ENCODE data around the gene MCOLN1.

The MCOLN1 gene

DNA sequence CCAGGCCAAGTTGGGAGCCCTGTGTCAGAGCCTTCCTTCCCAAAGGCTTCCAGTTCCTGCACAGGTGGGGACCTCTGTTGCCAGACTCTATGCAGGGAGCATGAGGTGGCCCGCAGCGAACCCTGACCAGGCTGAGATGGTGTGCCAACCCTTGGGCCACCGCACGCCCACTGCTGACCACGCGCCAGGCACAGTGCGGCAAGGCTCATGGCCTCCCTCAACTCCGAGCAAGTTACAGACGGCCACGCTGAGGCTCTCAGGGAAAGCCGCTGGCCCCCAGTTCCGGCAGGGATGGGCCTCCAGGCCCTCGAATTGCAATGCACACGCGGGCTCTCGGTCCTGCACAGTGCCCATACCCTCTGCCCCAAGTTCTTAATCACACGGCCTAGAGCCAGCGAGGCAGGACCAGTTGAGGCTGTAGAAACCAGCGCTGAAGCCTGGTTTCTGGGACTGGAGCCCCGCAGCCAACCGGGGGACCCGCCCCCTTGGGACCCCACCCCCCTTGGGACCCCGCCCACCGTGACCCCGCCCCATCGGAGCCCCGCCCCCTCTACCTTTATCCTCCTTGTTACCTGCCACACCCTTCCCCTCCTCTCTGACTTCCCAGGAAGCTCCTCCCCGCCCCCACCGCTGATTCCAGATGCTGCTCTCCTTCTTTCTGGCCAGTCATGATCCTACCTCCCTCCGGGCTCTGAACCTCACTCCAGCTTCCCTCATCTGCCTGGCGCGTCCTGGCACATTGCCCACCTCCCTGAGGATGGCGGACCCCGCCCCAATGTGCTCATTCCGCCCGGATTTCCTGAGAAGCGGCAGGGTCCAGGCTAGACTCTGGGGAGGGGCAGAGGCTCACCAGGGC, 39.6 kb upstream of the MCOLN1 start:
- H3K4me3 ChIP-seq (ENCODE audit: low read length in 2 of 2), result no peak overlapping the region
- H3K9ac ChIP-seq (ENCODE audit: low read length in 2 of 2), result no peak overlapping the region
- peaks cover 14% of the 10 kb centered on the region for H3K4me1 ChIP-seq (ENCODE audit: control insufficient read depth, insufficient read depth, low read length)
- no peaks in the 10 kb centered on the region for H3K27me3 ChIP-seq (ENCODE audit: control insufficient read depth in 1 of 2, insufficient read depth in 2 of 2, low read length in 2 of 2)
- H3K27ac ChIP-seq (ENCODE audit: low read length), result no peak overlapping the region
- no peaks in the 10 kb centered on the region for H3K36me3 ChIP-seq (ENCODE audit: control insufficient read depth in 2 of 2, insufficient read depth in 2 of 2, low read length in 2 of 2)
- no peaks in the 10 kb centered on the region for H3K9me3 ChIP-seq (ENCODE audit: control insufficient read depth in 2 of 2, low read length in 2 of 2)

DNA sequence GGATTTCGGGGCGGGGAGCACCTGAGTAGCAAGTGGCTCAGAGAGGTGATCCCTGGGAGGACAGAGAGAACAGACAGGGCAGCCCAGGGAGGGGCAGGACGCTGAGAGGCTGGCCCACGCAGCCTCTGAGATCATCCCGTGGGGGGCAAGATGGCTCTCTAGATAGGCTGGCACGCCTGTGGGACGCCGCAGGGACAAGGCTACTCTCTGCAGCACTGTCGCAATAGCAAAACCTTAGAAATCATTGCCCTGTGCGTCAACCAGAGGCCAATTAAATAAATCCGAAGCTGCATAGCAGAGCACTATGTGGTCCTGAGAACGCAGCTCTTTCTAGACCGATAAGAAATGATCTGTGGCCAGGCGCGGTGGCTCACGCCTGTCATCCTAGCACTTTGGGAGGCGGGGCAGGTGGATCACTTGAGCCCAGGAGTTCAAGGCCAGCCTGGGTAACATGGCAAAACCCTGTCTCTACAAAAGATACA, 38.7 kb upstream of the MCOLN1 start:
- Histone ChIP-seq H3K27me3 (ENCODE audit: control insufficient read depth in 1 of 2, insufficient read depth in 2 of 2, low read length in 2 of 2) (no peaks in the 10 kb centered on the region), H3K9me3 (ENCODE audit: control insufficient read depth in 2 of 2, low read length in 2 of 2) (no peaks in the 10 kb centered on the region), H3K36me3 (ENCODE audit: control insufficient read depth in 2 of 2, insufficient read depth in 2 of 2, low read length in 2 of 2) (no peaks in the 10 kb centered on the region), H3K4me3 (ENCODE audit: low read length in 2 of 2) (no peak overlapping the region), H3K9ac (ENCODE audit: low read length in 2 of 2) (no peak overlapping the region), H3K4me1 (ENCODE audit: control insufficient read depth, insufficient read depth, low read length) (peaks cover 7% of the 10 kb centered on the region), H3K27ac (ENCODE audit: low read length) (no peak overlapping the region)

DNA sequence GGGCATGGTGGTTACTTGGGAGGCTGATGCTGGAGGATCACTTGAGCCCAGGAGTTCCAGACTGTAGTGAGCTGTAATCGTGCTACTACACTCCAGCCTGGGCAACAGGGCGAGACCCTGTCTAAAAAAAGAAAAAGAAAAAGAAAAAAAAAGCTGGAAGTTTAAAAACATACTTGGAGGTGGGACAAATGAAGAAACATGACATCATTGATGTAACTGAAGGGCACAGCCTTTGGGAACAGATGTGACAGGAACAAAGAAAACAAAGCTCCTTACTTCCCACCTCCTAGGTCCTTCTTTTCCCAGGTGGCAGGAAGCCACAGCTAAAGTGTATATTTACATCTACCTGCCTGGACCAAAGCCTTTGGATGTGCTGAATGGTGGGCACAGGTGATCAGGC, 35.5 kb upstream of the MCOLN1 start:
- H3K36me3 ChIP-seq (ENCODE audit: control insufficient read depth in 2 of 2, insufficient read depth in 2 of 2, low read length in 2 of 2), result no peaks in the 10 kb centered on the region
- H3K9me3 ChIP-seq (ENCODE audit: control insufficient read depth in 2 of 2, low read length in 2 of 2), result no peaks in the 10 kb centered on the region
- H3K4me1 ChIP-seq (ENCODE audit: control insufficient read depth, insufficient read depth, low read length), result peaks cover 13% of the 10 kb centered on the region
- H3K9ac ChIP-seq (ENCODE audit: low read length in 2 of 2), result no peak overlapping the region
- no peak overlapping the region for H3K27ac ChIP-seq (ENCODE audit: low read length)
- H3K27me3 ChIP-seq (ENCODE audit: control insufficient read depth in 1 of 2, insufficient read depth in 2 of 2, low read length in 2 of 2), result no peaks in the 10 kb centered on the region
- H3K4me3 ChIP-seq (ENCODE audit: low read length in 2 of 2), result no peak overlapping the region

DNA sequence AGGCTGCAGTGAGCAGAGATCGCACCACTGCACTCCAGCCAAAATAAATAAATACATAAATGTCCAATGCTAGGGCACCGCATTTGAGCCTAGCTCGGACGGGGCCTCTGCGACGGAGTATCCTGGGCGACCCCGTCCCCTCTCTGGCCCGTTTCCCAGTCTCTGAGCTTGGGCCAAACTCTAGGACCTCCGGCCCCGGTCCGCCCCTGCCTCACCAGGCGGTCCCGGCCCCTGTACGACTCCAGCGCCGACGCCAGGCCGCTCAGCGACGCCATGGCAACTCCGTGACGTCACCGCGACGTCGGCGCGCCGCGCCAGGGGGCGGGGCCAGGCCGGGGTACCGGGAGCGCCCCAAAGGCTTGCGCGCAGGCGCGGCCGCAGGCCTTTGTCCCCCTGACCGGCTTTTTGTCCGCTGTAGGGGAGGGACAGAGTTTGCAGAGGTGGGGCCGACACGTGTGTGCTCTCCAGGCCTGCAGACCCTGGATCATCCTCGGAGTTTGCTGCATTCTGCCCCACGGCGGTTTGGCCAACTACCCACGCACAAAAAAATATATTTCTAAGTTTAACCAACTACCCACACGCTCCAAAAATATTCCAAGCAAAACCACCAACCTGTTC, 33.6 kb upstream of the MCOLN1 start, which contains the start of gene PEX11G:
Gene PEX11G, minus strand, starts transcription at position 300 of the 618 bp plus-strand sequence. Its CDS starts 25 bp downstream, at position 275.
- Histone ChIP-seq H3K4me1 (ENCODE audit: control insufficient read depth, insufficient read depth, low read length) (peaks cover 8% of the 10 kb centered on the region), H3K36me3 (ENCODE audit: control insufficient read depth in 2 of 2, insufficient read depth in 2 of 2, low read length in 2 of 2) (no peaks in the 10 kb centered on the region), H3K9ac (ENCODE audit: low read length in 2 of 2) (peak within 1 kb of the TSS; percentile 58 to 84), H3K9me3 (ENCODE audit: control insufficient read depth in 2 of 2, low read length in 2 of 2) (no peaks in the 10 kb centered on the region), H3K27ac (ENCODE audit: low read length) (peak within 1 kb of the TSS; percentile 71), H3K27me3 (ENCODE audit: control insufficient read depth in 1 of 2, insufficient read depth in 2 of 2, low read length in 2 of 2) (no peaks in the 10 kb centered on the region), H3K4me3 (ENCODE audit: low read length in 2 of 2) (peak within 1 kb of the TSS; percentile 86 to 93)

DNA sequence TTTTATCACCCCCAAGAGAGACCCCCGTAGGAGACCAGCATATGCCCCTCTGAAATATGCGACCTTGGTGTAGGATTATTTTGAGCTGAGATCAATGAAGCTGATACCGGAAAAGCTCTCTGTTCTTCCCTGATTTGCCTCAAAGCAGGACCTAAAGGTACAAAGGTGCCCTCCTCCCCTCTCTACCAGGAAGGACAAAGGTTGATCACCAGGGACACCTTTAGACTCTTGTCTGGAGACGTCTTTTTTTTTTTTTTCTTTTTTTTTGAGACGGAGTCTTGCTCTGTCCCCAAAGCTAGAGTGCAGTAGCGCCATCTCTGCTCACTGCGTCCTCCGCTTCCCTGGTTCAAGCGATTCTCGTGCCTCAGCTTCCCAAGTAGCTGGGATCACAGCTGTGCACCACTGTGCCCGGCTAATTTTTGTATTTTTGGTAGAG, 32.8 kb upstream of the MCOLN1 start:
- peak overlapping the region; percentile 71 for H3K27ac ChIP-seq (ENCODE audit: low read length)
- H3K4me3 ChIP-seq (ENCODE audit: low read length in 2 of 2), result peak overlapping the region; percentile 86 to 93
- H3K9me3 ChIP-seq (ENCODE audit: control insufficient read depth in 2 of 2, low read length in 2 of 2), result no peaks in the 10 kb centered on the region
- H3K9ac ChIP-seq (ENCODE audit: low read length in 2 of 2), result peak overlapping the region; percentile 58 to 84
- H3K4me1 ChIP-seq (ENCODE audit: control insufficient read depth, insufficient read depth, low read length), result peaks cover 14% of the 10 kb centered on the region
- no peaks in the 10 kb centered on the region for H3K27me3 ChIP-seq (ENCODE audit: control insufficient read depth in 1 of 2, insufficient read depth in 2 of 2, low read length in 2 of 2)
- H3K36me3 ChIP-seq (ENCODE audit: control insufficient read depth in 2 of 2, insufficient read depth in 2 of 2, low read length in 2 of 2), result no peaks in the 10 kb centered on the region

DNA sequence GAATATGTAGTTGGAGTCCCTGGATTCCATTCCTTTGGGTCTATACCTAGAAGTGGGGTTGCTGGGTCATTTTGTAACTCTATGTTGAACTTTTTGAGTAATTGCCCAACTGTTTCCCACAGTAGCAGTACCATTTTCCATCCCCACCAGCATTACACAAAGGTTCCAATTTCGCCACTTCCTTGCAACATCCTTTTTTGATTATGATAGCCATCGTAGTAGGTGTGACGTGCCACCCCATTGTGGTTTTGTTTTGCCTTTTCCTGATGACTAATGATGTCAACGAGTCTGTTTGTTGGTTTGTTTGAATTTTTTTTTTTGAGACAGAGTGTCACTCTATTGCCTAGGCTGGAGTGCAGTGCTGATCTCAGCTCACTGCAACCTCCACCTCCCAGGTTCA, 30.3 kb upstream of the MCOLN1 start:
- Histone ChIP-seq H3K27ac (ENCODE audit: low read length) (no peak overlapping the region), H3K9ac (ENCODE audit: low read length in 2 of 2) (no peak overlapping the region), H3K9me3 (ENCODE audit: control insufficient read depth in 2 of 2, low read length in 2 of 2) (no peaks in the 10 kb centered on the region), H3K27me3 (ENCODE audit: control insufficient read depth in 1 of 2, insufficient read depth in 2 of 2, low read length in 2 of 2) (no peaks in the 10 kb centered on the region), H3K4me3 (ENCODE audit: low read length in 2 of 2) (no peak overlapping the region), H3K4me1 (ENCODE audit: control insufficient read depth, insufficient read depth, low read length) (peaks cover 14% of the 10 kb centered on the region), H3K36me3 (ENCODE audit: control insufficient read depth in 2 of 2, insufficient read depth in 2 of 2, low read length in 2 of 2) (no peaks in the 10 kb centered on the region)

DNA sequence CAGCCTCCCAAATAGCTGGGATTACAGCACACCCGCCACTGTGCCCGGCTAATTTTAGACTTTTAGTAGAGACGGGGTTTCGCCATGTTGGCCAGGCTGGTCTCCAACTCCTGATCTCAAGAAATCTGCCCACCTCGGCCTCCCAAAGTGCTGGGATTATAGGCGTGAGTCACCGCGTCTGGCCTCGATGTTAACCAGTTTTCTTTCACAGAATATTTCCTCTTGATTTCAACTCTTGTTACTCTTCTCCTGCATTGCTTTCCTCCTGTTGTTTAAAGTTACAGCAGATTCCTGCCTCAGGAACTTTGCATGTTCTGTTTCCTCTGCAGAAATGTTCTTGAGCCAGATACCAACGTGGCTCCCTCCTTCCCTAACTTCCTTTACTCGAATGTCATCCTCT, 29.9 kb upstream of the MCOLN1 start:
- Histone ChIP-seq H3K4me3 (ENCODE audit: low read length in 2 of 2) (no peak overlapping the region), H3K27ac (ENCODE audit: low read length) (no peak overlapping the region), H3K27me3 (ENCODE audit: control insufficient read depth in 1 of 2, insufficient read depth in 2 of 2, low read length in 2 of 2) (no peaks in the 10 kb centered on the region), H3K4me1 (ENCODE audit: control insufficient read depth, insufficient read depth, low read length) (peaks cover 14% of the 10 kb centered on the region), H3K9me3 (ENCODE audit: control insufficient read depth in 2 of 2, low read length in 2 of 2) (no peaks in the 10 kb centered on the region), H3K9ac (ENCODE audit: low read length in 2 of 2) (no peak overlapping the region), H3K36me3 (ENCODE audit: control insufficient read depth in 2 of 2, insufficient read depth in 2 of 2, low read length in 2 of 2) (no peaks in the 10 kb centered on the region)

DNA sequence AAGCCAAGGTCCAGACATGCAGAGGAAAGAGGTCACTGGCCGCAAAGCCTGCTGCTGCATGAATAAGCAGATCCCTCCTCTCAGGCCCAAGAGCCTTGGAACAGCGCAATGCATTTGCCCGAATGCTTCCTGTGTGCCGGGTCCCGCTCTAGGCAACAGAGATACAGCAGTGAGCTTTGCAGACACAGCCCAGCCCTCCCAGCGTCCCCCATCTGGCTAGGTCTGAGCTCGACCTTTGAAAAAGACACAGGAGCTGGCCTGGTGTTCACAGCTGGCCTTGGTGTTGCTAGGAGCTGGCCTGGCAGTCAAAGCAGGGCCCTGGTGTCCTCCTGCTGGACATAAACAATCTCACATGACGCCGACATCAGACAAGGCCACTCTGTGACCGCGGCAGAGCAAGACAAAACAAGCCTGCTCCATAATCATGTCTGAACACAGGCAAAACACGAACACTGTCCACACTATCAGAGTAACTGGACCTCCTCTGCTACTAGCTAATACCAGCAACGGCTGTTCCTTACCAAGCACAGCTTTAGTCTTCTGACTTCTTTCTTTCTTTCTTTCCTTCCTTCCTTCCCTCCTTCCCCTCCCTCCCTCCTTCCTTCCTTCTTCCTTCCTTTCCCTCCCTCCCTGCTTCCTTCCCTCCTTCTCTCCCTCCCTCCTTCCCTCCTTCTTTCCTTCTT, 27.9 kb upstream of the MCOLN1 start:
- Histone ChIP-seq H3K9me3 (ENCODE audit: control insufficient read depth in 2 of 2, low read length in 2 of 2) (no peaks in the 10 kb centered on the region), H3K4me3 (ENCODE audit: low read length in 2 of 2) (peak overlapping the region in 1 of 2 donors; percentile 22), H3K27me3 (ENCODE audit: control insufficient read depth in 1 of 2, insufficient read depth in 2 of 2, low read length in 2 of 2) (no peaks in the 10 kb centered on the region), H3K36me3 (ENCODE audit: control insufficient read depth in 2 of 2, insufficient read depth in 2 of 2, low read length in 2 of 2) (no peaks in the 10 kb centered on the region), H3K9ac (ENCODE audit: low read length in 2 of 2) (peak overlapping the region in 1 of 2 donors; percentile 42), H3K4me1 (ENCODE audit: control insufficient read depth, insufficient read depth, low read length) (peaks cover 6% of the 10 kb centered on the region), H3K27ac (ENCODE audit: low read length) (peak overlapping the region; percentile 41)

DNA sequence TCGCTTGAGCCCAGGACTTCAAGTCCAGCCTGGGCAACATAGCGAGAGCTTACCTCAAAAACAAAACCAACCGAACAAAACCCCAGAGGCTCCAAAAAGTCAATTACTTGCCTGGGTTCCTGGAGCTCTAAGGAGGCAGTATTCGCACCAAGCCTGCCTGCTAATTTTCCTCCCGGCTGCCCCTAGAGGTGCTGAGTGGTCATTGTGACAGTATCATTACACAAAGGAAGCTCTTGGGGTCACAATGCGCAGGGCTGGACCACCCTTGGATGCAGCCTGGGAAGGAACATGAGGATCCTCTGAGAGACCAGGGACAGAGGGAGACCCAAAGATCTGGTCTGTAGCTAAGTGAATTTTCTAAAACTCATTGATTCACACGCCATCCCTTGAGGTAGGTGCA, 25.1 kb upstream of the MCOLN1 start:
- Histone ChIP-seq H3K9ac (ENCODE audit: low read length in 2 of 2) (no peak overlapping the region), H3K9me3 (ENCODE audit: control insufficient read depth in 2 of 2, low read length in 2 of 2) (no peaks in the 10 kb centered on the region), H3K4me3 (ENCODE audit: low read length in 2 of 2) (no peak overlapping the region), H3K36me3 (ENCODE audit: control insufficient read depth in 2 of 2, insufficient read depth in 2 of 2, low read length in 2 of 2) (no peaks in the 10 kb centered on the region), H3K27me3 (ENCODE audit: control insufficient read depth in 1 of 2, insufficient read depth in 2 of 2, low read length in 2 of 2) (peaks cover under 1 to 7% of the 10 kb centered on the region in 2 donors), H3K4me1 (ENCODE audit: control insufficient read depth, insufficient read depth, low read length) (peaks cover 17% of the 10 kb centered on the region), H3K27ac (ENCODE audit: low read length) (no peak overlapping the region)

DNA sequence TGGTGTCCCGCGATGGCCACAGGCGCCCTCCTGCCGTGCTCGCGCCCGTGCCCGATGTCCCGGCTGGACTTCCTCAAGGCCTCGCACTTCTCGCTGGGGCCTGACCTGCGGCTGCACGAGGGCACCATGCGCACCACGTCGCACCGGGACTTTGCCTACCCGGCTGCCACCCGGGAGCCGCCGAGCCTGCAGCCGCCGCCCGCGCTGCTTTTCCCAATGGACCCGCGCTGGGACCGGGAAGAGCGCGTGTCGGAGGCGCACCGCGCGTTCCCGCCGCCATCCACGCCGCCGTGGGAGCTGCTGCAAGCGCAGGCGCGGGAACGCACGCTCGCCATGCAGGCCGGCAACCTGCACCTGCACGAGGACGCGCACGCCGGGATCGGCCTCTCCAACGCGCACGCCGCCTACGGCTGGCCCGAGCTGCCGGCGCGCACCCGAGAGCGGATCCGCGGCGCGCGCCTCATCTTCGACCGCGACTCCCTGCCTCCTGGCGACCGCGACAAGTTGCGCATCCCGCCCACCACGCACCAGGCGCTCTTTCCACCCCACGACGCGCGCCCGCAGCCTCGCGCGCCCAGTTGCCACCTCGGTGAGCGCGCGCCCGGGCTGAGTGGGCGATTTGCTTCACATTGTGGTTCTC, 21.5 kb upstream of the MCOLN1 start:
- Histone ChIP-seq H3K9me3 (ENCODE audit: control insufficient read depth in 2 of 2, low read length in 2 of 2) (no peaks in the 10 kb centered on the region), H3K9ac (ENCODE audit: low read length in 2 of 2) (no peak overlapping the region), H3K36me3 (ENCODE audit: control insufficient read depth in 2 of 2, insufficient read depth in 2 of 2, low read length in 2 of 2) (no peaks in the 10 kb centered on the region), H3K27ac (ENCODE audit: low read length) (no peak overlapping the region), H3K4me1 (ENCODE audit: control insufficient read depth, insufficient read depth, low read length) (peaks cover 13% of the 10 kb centered on the region), H3K27me3 (ENCODE audit: control insufficient read depth in 1 of 2, insufficient read depth in 2 of 2, low read length in 2 of 2) (peaks cover 12 to 14% of the 10 kb centered on the region in 2 donors), H3K4me3 (ENCODE audit: low read length in 2 of 2) (peak overlapping the region; percentile 59 to 72)
